K562 (cell line): ENCODE data around the gene APOL4. TPM values are rescaled to one million over a fixed set of nuclear protein-coding genes. Genes with fewer than 3 reads are reported as not detected.
"Not testable (repeated sequence)": the region's sequence is repeated elsewhere in the genome, so short reads cannot be mapped to it uniquely, and the experiment has no call there.

ENCODE experiments used
- ATAC-seq: fragments of 200-7000 bp; cut with Tn5 transposase; 3 replicates; pipeline ENCODE4 v1.9.1; 2020; ENCODE audit warnings: moderate library complexity
- BruUV-seq: library from RNA; stranded (reverse); fragments of 400-500 nt; replicated peaks from 2 replicates; lab custom pipeline; 2021; lab: Mats Ljungman, UMichigan
- CTCF ChIA-PET: fragments of 300-600 bp; formaldehyde crosslinking; extraction: SDS; loops from one replicate; lab custom pipeline; 2021; ENCODE audit warnings: low intra/inter-chr PET ratio; lab: Yijun Ruan, JAX
- POLR2A ChIA-PET: fragments of 300-600, 350-650 bp; sonication (Branson Sonifier 250); formaldehyde crosslinking; extraction: SDS; loops from one replicate; lab custom pipeline; 2021; ENCODE audit warnings: antibody characterized with exemption, inconsistent platforms; lab: Yijun Ruan, JAX
- DNase-seq, 4 experiments: peaks; one replicate each; pipeline versions ENCODE4 v3.0.0 to v3.0.0-alpha.2; 2011 to 2018; ENCODE audit warnings: low spot score in 3 of 4, mixed read lengths in 3 of 4; ENCODE audit errors: extremely low read depth in 1 of 4
- FAIRE-seq: peaks from 2 replicates; lab custom pipeline; 2011; peaks lifted over from hg19 to GRCh38; lab: Jason Lieb, UNC
- H2AFZ ChIP-seq: 2 replicates; pipeline ENCODE4 v1.6.0; 2011; ENCODE audit warnings: low read depth, low read length, control low read depth, inconsistent platforms
- H3K27ac ChIP-seq: fragments of 200-600 bp; 3 replicates; pipeline ENCODE4 v1.8.0; 2011; ENCODE audit warnings: low read depth, mild to moderate bottlenecking, control low read depth, inconsistent platforms, low read length, moderate library complexity, mixed read lengths; ENCODE audit errors: extremely low read depth
- H3K27me3 ChIP-seq, 2 experiments: fragments of 300-600 bp in 1 of 2; 2 replicates in 1 of 2; 3 replicates in 1 of 2; pipeline versions ENCODE4 v1.6.0 to v1.8.0; 2011; ENCODE audit warnings: inconsistent platforms in 2 of 2, low read length in 2 of 2, mild to moderate bottlenecking in 1 of 2, mixed read lengths in 1 of 2, moderate library complexity in 1 of 2; ENCODE audit not compliant: control insufficient read depth in 2 of 2, insufficient read depth in 2 of 2
- H3K36me3 ChIP-seq: fragments of 300-600 bp; 3 replicates; pipeline ENCODE4 v1.8.0; 2011; ENCODE audit warnings: mild to moderate bottlenecking, low read length, inconsistent platforms; ENCODE audit not compliant: control insufficient read depth, insufficient read depth
- H3K4me1 ChIP-seq, 2 experiments: fragments of 200-600 bp in 1 of 2; replicated peaks in 1 of 2; 2 replicates in 1 of 2; 3 replicates in 1 of 2; pipeline versions ENCODE4 v1.5.1 to v1.8.0; 2011; ENCODE audit warnings: inconsistent platforms in 2 of 2, low read length in 2 of 2, mild to moderate bottlenecking in 1 of 2, mixed read lengths in 1 of 2, moderate library complexity in 1 of 2; ENCODE audit not compliant: control insufficient read depth in 2 of 2, insufficient read depth in 2 of 2
- H3K4me2 ChIP-seq: 2 replicates; pipeline ENCODE4 v1.6.1; 2011; ENCODE audit warnings: low read length, control low read depth, inconsistent platforms, mixed read lengths; ENCODE audit not compliant: insufficient read depth
- H3K4me3 ChIP-seq: fragments of 200-600 bp; sonication (generic), shearing (Covaris generic); 2 replicates; pipeline ENCODE4 v1.5.1; 2016; ENCODE audit warnings: control low read depth, inconsistent platforms
- H3K79me2 ChIP-seq: fragments of 200-600 bp; 3 replicates; pipeline ENCODE4 v1.8.0; 2011; ENCODE audit warnings: low read length, inconsistent platforms; ENCODE audit not compliant: control insufficient read depth, insufficient read depth
- H3K9ac ChIP-seq, 2 experiments: 2 replicates each; pipeline versions ENCODE4 v1.6.0 to v1.6.1; 2011; ENCODE audit warnings: low read depth in 2 of 2, low read length in 2 of 2, control low read depth in 1 of 2, inconsistent platforms in 1 of 2, mild to moderate bottlenecking in 1 of 2, mixed read lengths in 1 of 2; ENCODE audit not compliant: insufficient read depth in 1 of 2
- H3K9me1 ChIP-seq: one replicate; pipeline ENCODE4 v1.6.0; 2011; ENCODE audit warnings: inconsistent platforms, mild to moderate bottlenecking, low read length, moderate library complexity; ENCODE audit not compliant: control insufficient read depth, insufficient read depth
- H3K9me3 ChIP-seq: replicated peaks from 2 replicates; pipeline ENCODE4 v1.5.1; 2011; ENCODE audit warnings: low read depth, low read length, inconsistent platforms; ENCODE audit not compliant: control insufficient read depth, insufficient read depth
- H4K20me1 ChIP-seq: replicated peaks from 2 replicates; pipeline ENCODE4 v1.6.1; 2011; ENCODE audit warnings: low read length, inconsistent platforms, mixed read lengths; ENCODE audit not compliant: control insufficient read depth, insufficient read depth
- FIP1L1 ChIP-seq: fragments of 200-400 bp; formaldehyde crosslinking; IDR thresholded peaks from 2 replicates; pipeline ENCODE4 v1.6.1; 2018; ENCODE audit warnings: mild to moderate bottlenecking, low read depth, low read length; ENCODE audit not compliant: poor library complexity, severe bottlenecking
- HOXB6 ChIP-seq: fragments of 250-450 bp; sonication (Bioruptor Pico); IDR thresholded peaks from 2 replicates; pipeline ENCODE4 v1.5.1; 2022; ENCODE audit warnings: mild to moderate bottlenecking, borderline replicate concordance
- MCM7 ChIP-seq, 2 experiments: fragments of 450-650 bp; IDR thresholded peaks; 2 replicates each; pipeline ENCODE4 v1.6.1; 2016 to 2018
- NELFE ChIP-seq: IDR thresholded peaks from 2 replicates; pipeline ENCODE4 v1.6.1; 2011; ENCODE audit warnings: mild to moderate bottlenecking; ENCODE audit not compliant: insufficient read depth, insufficient read length
- ZNF830 ChIP-seq: fragments of 250-450 bp; sonication (Bioruptor Pico); IDR thresholded peaks from 2 replicates; pipeline ENCODE4 v1.5.0; 2021; ENCODE audit warnings: mild to moderate bottlenecking
- WGBS: fragments of 100-300 bp; shearing (Covaris generic); methylation state at CpG from one replicate; pipeline ENCODE4 v1.1.6; 2016; ENCODE audit warnings: low coverage, mixed read lengths; ENCODE audit not compliant: insufficient coverage; ENCODE audit errors: missing lambda C conversion rate; 5-methylcytosine and 5-hydroxymethylcytosine counted together
- in situ Hi-C: fragments of 300-500 bp; cut with MboI; formaldehyde crosslinking; loops from 4 replicates; pipeline ENCODE4 v1.15.0; 2018; ENCODE audit warnings: inconsistent platforms, mixed read lengths
- intact Hi-C: fragments of 100-400 bp; cut with micrococcal nuclease; formaldehyde crosslinking; loops from 2 replicates; pipeline ENCODE4 v1.14.2; 2022
- polyA plus RNA-seq, 8 experiments: library from polyadenylated mRNA; depleted of rRNA in 4 of 8; stranded (reverse) in 5 of 8; unstranded in 3 of 8; fragments of >200 nt; fragmentation: Nextera tagmentation in 2 of 8; fragmentation: Illumina TruSeq in 1 of 8; extraction: Ambion mirVana in 2 of 8; extraction: Trizol in 1 of 8; gene quantifications; 2 replicates each; pipeline versions ENCODE4 v1.2.1 to v1.2.3, GENCODE V29; 2011 to 2014; ENCODE audit warnings: inconsistent platforms in 1 of 8, missing spikeins in 1 of 8
- total RNA-seq, 7 experiments: library from RNA; depleted of rRNA in 6 of 7; stranded (reverse); fragments of >200 nt in 6 of 7; fragmentation: Illumina TruSeq in 2 of 7; extraction: Trizol in 2 of 7; gene quantifications; 2 replicates each; pipeline versions ENCODE4 v1.2.1 to v1.2.3, GENCODE V29; 2011 to 2021; ENCODE audit warnings: low replicate concordance in 1 of 7

Gene APOL4
- total and polyA plus RNA-seq, 9 of the 15 experiments (the other 6 are each of a cell fraction or from before 2014, with no cell fraction given) = 6.5 to 15.0 (median 9.8) TPM

DNA sequence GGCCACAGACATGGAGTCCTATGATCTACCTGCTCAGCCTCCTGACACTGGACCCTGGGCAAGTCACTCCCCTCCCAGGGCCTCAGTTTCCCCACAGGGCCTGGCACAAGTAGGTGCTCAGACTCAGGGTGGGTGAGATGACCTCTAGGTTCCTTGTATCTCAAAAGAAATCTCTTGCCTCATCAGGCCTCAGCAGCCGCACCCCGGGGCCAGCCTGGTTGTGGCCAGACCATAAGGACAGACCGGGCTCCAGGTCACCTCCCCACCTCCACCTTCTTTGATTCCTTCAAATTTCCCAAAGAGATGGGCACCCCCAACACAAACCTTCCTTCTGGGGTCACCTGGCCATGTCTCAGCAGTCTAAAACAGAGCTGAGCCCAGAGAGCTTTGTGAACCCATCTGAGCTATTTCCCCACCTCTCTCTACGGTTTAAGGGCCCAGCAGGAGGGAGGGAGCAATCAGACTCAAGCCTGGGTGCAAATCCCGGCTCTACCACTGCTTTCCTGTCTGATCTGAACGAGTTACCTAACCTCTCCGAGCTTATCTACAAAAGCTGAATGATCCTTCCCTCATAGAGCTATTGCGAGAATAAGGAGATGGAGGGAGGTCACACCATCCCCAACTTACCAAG lies 2.5 kb upstream of the APOL4 start (continued):
- no peak for TF ChIP-seq ZNF830 (CRISPR knock-in tag)
- TF ChIP-seq MCM7 (IDR thresholded peaks at IDR 0.05) = no peak
- no peak for TF ChIP-seq HOXB6 (CRISPR knock-in tag)
- TF ChIP-seq NELFE = no peak
- no peak for TF ChIP-seq FIP1L1

DNA sequence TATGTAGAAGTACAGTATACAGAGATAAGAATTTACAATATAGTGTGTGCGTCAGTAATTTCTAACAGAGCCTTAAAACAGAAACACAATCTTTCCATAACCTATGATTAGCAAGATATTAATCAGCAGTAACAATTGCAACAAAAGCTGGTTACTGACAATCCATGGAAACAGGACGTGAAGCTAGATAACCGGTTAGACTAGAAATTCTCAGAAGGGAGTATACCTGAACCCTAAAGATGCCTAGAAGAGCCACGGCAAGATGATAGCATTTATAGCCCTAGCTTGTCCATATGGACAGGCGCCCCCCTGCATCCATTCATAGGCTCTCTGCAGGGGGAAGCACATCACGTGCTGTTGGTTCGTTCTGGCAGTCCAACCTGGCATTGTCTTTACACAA lies 1.8 kb upstream of the APOL4 start:
- H3K27me3 ChIP-seq, H3K4me3 ChIP-seq, ATAC-seq, H3K9me3 ChIP-seq, H3K9ac ChIP-seq, H3K27ac ChIP-seq, POLR2A ChIA-PET, FAIRE-seq, intact Hi-C loops, in situ Hi-C loops, CTCF ChIA-PET, DNase-seq, H3K9me1 ChIP-seq, H4K20me1 ChIP-seq, H3K36me3 ChIP-seq, H2AFZ ChIP-seq, H3K4me2 ChIP-seq, BruUV-seq: not testable (repeated sequence)
- H3K79me2 ChIP-seq = peaks cover 18% of the 10 kb centered on the region
- WGBS = 23% methylated on average over 7 of the region's 7 CpGs
- peaks cover 25 to 28% of the 10 kb centered on the region in 2 experiments; a peak in 4 of 5 replicates for H3K4me1 ChIP-seq
